HG02678 (cell line): ENCODE results near the gene XAB2.

Source experiments
- ATAC-seq: cut with Tn5 transposase; IDR thresholded peaks from one replicate; pipeline ENCODE4 v1.9.1; 2021; ENCODE audit warnings: mild to moderate bottlenecking, moderate library complexity; ENCODE audit not compliant: unreplicated experiment

XAB2 gene

GRCh38 chr19:7612282-7613274, 16.8 kb downstream of the XAB2 start:
- ATAC-seq, result no peak

DNA sequence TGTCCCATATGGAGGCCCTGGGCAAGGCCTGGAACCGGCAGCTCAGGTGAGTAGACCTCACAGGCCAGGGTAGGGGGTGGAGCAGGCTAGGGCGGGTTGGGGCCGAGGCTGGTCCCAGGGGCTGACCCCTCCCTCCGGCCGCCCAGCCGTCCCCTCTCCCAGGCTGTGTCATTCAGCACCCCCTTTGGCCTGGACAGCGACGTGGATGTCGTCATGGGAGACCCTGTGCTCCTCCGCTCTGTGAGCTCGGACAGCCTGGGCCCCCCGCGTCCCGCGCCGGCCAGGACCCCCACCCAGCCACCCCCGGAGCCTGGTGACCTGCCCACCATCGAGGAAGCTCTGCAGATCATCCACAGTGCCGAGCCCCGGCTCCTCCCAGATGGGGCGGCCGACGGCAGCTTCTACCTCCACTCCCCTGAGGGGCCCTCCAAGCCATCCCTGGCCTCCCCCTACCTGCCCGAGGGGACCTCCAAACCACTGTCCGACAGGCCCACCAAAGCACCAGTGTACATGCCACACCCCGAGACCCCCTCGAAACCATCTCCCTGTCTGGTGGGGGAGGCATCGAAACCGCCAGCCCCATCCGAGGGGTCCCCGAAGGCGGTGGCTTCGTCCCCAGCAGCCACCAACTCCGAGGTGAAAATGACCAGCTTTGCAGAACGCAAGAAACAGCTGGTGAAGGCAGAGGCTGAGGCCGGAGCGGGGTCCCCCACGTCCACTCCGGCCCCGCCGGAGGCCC, 17.6 kb downstream of the XAB2 start:
- ATAC-seq, result no peak

- ATAC-seq, result no peak
Measured at GRCh38 chr19:7610491-7611240, 18.7 kb downstream of the XAB2 start.

- ATAC-seq, result no peak
Measured at GRCh38 chr19:7607874-7608560, 21.3 kb downstream of the XAB2 start.

GRCh38 chr19:7607212-7607873, 22.0 kb downstream of the XAB2 start:
- ATAC-seq, result no peak

DNA sequence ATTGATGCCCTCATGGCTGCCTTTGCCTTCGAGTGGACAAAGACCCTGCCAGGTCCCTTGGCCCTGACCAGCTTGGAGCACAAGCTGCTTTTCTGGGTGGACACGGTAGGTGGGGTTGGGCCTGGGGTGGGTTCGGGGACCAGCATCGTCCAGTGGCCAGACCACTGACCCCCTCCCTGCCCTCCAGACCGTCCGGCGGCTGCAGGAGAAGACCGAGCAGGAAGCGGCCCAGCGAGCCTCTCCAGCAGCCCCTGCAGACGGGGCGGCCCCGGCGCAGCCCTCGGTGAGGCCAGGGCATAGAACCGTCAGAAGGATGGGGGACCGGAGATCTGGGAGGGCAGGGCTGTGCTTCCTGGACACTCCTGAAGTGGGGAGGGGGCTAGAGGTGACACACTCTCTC, 23.1 kb downstream of the XAB2 start:
- no peak for ATAC-seq

- no peak for ATAC-seq
Measured at GRCh38 chr19:7605490-7606222, 23.7 kb downstream of the XAB2 start.

- no peak for ATAC-seq
Measured at GRCh38 chr19:7603919-7604318, 25.4 kb downstream of the XAB2 start.

GRCh38 chr19:7602935-7603497, 26.3 kb downstream of the XAB2 start:
- ATAC-seq, result no peak

DNA sequence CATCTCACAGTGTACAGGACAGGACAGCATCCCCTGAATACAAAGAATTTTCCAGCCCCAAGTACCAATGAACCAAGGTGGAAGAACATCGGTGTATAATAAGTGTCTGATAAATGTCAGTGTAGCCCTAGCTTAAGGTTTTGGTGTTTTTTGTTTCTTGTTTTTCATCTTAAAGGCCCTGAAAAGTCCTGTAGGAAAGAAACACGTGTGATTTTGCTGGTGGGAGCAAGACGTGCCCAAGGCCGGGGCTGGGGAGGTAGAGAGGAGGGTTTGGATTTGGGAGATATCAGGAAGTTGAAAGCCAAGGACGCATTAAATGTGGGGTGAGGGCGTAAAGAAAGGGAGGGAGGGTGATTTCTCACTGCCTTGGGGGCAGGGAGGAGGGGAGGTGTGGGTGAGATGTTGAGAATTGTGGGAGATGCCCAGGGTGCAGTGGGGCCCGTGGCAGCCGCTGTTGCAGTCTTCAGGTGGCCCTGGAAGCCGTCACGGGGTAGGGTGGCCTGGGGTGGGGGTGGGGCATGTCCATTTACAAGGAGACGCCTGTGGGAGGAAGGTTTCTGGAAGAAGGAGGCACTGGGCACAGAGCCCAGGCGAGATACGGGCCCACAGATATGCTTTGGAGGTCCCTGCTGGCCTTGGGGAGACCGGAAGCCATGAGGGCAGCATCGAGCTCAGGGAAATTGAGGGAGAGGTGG, 27.0 kb downstream of the XAB2 start:
- no peak for ATAC-seq

GRCh38 chr19:7600721-7601120, 28.6 kb downstream of the XAB2 start:
- ATAC-seq, result no peak

- no peak for ATAC-seq
Measured at GRCh38 chr19:7598180-7598579, 31.2 kb downstream of the XAB2 start.

- ATAC-seq, result no peak
Measured at GRCh38 chr19:7597689-7598088, 31.7 kb downstream of the XAB2 start.

GRCh38 chr19:7596211-7596937, 33.0 kb downstream of the XAB2 start:
- no peak for ATAC-seq

DNA sequence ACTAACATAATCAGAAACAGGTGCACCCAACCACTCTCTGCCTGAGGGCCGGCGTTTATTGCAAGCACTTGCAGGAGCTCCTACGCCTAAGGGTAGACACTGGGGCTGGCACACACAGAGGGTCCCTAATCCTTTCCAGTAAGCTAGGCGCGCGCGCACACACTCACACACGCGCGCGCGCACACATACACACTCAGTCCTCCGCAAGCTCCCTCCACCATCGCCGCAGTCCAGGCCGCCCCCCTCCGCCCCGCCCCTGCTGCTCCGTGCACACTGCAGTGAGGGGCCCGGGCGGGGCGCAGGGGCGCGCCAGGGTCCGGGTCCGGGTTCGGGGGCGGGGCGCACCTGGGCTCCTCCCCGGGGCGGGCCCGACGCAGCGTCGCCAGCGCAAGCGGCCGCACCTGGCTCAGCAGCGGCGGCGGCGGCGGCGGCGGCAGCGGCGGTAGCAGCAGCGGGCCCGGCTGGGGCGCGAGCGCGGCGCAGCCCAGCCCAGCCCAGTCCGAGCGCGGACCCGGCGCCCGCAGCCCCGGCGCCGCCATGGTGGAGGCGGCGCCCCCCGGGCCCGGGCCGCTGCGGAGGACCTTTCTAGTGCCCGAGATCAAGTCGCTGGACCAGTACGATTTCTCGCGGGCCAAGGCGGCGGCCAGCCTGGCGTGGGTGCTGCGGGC, 33.7 kb downstream of the XAB2 start, which contains the start of gene CAMSAP3:
TSS of gene CAMSAP3 (plus strand) at position 398 of the 668 bp plus-strand sequence. CDS start at position 538, 140 bp downstream.
- no peak for ATAC-seq

- ATAC-seq, result no peak
Measured at GRCh38 chr19:7590256-7590655, 39.1 kb downstream of the XAB2 start.

- no peak for ATAC-seq
Measured at GRCh38 chr19:7589822-7590221, 39.5 kb downstream of the XAB2 start.
